ENCODE measurements around the gene YY1. TPM values are rescaled to one million over a fixed set of nuclear protein-coding genes. Genes with fewer than 3 reads are reported as not detected.
A peak's percentile ranks its signal among the peaks of the same experiment; 100 is the strongest.

Gene YY1
- total and polyA plus RNA-seq, 9 of the 15 experiments (the other 6 are each of a cell fraction or from before 2014, with no cell fraction given), result 20.8 to 74.2 (median 46.7) TPM

DNA sequence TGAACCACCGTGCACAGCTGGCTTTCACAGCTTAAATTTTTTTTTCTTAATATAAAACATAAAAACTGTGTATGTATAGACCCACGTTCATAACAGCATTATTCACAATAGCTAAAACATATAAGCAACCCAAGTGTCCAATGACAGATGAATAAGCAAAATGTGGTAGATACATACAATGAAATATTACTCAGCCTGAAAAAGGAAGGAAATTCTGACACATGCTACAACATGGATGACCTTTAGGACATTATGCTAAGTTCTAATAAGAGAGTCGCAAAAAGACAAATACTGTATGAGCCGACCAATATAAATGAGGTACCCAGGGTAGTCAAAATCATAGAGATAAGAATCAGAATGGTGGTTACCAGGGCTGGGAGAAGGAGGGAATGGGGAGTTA is 13.8 kb upstream of the YY1 start:
- DNase-seq (ENCODE audit: extremely low read depth in 1 of 4, low spot score in 3 of 4) (no peak), ATAC-seq (no peak), FAIRE-seq (no peak)
- H3K4me1 ChIP-seq (replicated peaks in 1 of 2; ENCODE audit: control insufficient read depth in 2 of 2, insufficient read depth in 2 of 2, low read length in 2 of 2), result peaks cover 33 to 41% of the 10 kb centered on the region in 2 experiments
- H3K4me2 ChIP-seq (ENCODE audit: insufficient read depth, low read length), result no peak overlapping the region
- peaks cover 36% of the 10 kb centered on the region; the same call in 2 of the 3 replicates for H3K79me2 ChIP-seq (ENCODE audit: control insufficient read depth, insufficient read depth, low read length)
- peak; percentile 52 for TF ChIP-seq ZNF146 (CRISPR knock-in tag; IDR thresholded peaks at IDR 0.05; ENCODE audit: unreplicated experiment)
- no peak for TF ChIP-seq SAFB (IDR thresholded peaks at IDR 0.05; ENCODE audit: borderline replicate concordance, low read depth, low read length)
- no peaks in the 10 kb centered on the region for H3K27me3 ChIP-seq (ENCODE audit: control insufficient read depth in 2 of 2, insufficient read depth in 2 of 2, low read length in 2 of 2)
- no TSS peak for BruUV-seq (replicated peaks)
- H3K9me1 ChIP-seq (ENCODE audit: control insufficient read depth, insufficient read depth, low read length), result no peaks in the 10 kb centered on the region
- H3K9ac ChIP-seq (ENCODE audit: insufficient read depth in 1 of 2, low read depth in 2 of 2, low read length in 2 of 2), result no peak overlapping the region
- H3K4me3 ChIP-seq, result no peak overlapping the region
- intact Hi-C loops (cut with micrococcal nuclease) (no loop called here), in situ Hi-C loops (cut with MboI) (no loop called here)
- H4K20me1 ChIP-seq (replicated peaks; ENCODE audit: control insufficient read depth, insufficient read depth, low read length), result no peaks in the 10 kb centered on the region
- 81% methylated on average over 4 of the region's 4 CpGs for WGBS (ENCODE audit: insufficient coverage, low coverage, missing lambda C conversion rate)
- no peak overlapping the region for H3K27ac ChIP-seq (ENCODE audit: extremely low read depth, low read depth, low read length)
- no peak overlapping the region for H2AFZ ChIP-seq (ENCODE audit: low read depth, low read length)
- ChIA-PET CTCF (ENCODE audit: low intra/inter-chr PET ratio) (no interaction called here), POLR2A (interaction anchor here (2.2 to 4.9 kb wide), 2 partner anchors 10 to 11 kb away, joined by 12 to 46 read pairs; no protein-coding TSS in a partner anchor)
- no peaks in the 10 kb centered on the region for H3K9me3 ChIP-seq (replicated peaks; ENCODE audit: control insufficient read depth, insufficient read depth, low read depth, low read length)
- no peaks in the 10 kb centered on the region; the same call in 2 of the 3 replicates for H3K36me3 ChIP-seq (ENCODE audit: control insufficient read depth, insufficient read depth, low read length)

DNA sequence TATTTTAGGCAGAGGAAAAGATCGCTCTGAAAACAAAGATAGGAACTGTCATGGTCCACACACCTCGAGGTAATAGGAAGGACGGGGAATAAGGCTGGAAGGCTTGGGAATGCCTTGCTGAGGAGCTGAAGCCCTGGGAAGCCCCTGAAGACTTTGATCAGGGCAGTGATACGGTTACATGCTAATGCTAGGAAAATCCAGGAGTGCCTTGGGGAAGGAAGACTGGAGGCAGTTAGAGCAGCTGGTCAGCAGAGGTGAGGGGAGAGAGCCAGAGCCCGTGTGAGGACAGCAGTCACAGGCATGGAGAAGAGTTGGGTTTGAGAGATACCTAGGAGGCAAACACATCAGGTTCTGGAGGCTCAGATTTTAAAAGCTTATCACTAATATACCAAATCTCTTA is 8.6 kb upstream of the YY1 start:
- POLR2A ChIA-PET, result no interaction called here
- H3K27me3 ChIP-seq (ENCODE audit: control insufficient read depth in 2 of 2, insufficient read depth in 2 of 2, low read length in 2 of 2), result no peaks in the 10 kb centered on the region
- H3K36me3 ChIP-seq (ENCODE audit: control insufficient read depth, insufficient read depth, low read length), result peaks cover 18% of the 10 kb centered on the region; the same call in 2 of the 3 replicates
- H3K9ac ChIP-seq (ENCODE audit: insufficient read depth in 1 of 2, low read depth in 2 of 2, low read length in 2 of 2), result no peak overlapping the region
- H2AFZ ChIP-seq (ENCODE audit: low read depth, low read length), result no peak overlapping the region
- no peaks in the 10 kb centered on the region for H4K20me1 ChIP-seq (replicated peaks; ENCODE audit: control insufficient read depth, insufficient read depth, low read length)
- in situ Hi-C loops (cut with MboI), result no loop called here
- intact Hi-C loops (cut with micrococcal nuclease), result no loop called here
- H3K4me1 ChIP-seq (replicated peaks in 1 of 2; ENCODE audit: control insufficient read depth in 2 of 2, insufficient read depth in 2 of 2, low read length in 2 of 2), result peaks cover 4 to 8% of the 10 kb centered on the region in 2 experiments; a peak in 3 of 5 replicates
- H3K4me3 ChIP-seq, result no peak overlapping the region
- no peaks in the 10 kb centered on the region for H3K9me1 ChIP-seq (ENCODE audit: control insufficient read depth, insufficient read depth, low read length)
- FAIRE-seq (no peak), ATAC-seq (no peak), DNase-seq (ENCODE audit: extremely low read depth in 1 of 4, low spot score in 3 of 4) (no peak)
- H3K4me2 ChIP-seq (ENCODE audit: insufficient read depth, low read length), result no peak overlapping the region
- H3K27ac ChIP-seq (ENCODE audit: extremely low read depth, low read depth, low read length), result no peak overlapping the region
- TF ChIP-seq, protein P1, sequence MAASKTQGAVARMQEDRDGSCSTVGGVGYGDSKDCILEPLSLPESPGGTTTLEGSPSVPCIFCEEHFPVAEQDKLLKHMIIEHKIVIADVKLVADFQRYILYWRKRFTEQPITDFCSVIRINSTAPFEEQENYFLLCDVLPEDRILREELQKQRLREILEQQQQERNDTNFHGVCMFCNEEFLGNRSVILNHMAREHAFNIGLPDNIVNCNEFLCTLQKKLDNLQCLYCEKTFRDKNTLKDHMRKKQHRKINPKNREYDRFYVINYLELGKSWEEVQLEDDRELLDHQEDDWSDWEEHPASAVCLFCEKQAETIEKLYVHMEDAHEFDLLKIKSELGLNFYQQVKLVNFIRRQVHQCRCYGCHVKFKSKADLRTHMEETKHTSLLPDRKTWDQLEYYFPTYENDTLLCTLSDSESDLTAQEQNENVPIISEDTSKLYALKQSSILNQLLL (CRISPR knock-in tag; IDR thresholded peaks at IDR 0.05; ENCODE audit: borderline replicate concordance), result no peak
- TF ChIP-seq NR2F6 (CRISPR knock-in tag; IDR thresholded peaks at IDR 0.05) (no peak), FOXA3 (CRISPR knock-in tag; conservative IDR thresholded peaks at IDR 0.05 in 1 of 2, IDR thresholded peaks at IDR 0.05 in 1 of 2) (no peak), ZSCAN29 (IDR thresholded peaks at IDR 0.05) (no peak), ZNF408 (CRISPR knock-in tag; IDR thresholded peaks at IDR 0.05; ENCODE audit: low read depth) (no peak), NR3C1 (CRISPR knock-in tag; IDR thresholded peaks at IDR 0.05) (no peak)
- TF ChIP-seq, protein P2, sequence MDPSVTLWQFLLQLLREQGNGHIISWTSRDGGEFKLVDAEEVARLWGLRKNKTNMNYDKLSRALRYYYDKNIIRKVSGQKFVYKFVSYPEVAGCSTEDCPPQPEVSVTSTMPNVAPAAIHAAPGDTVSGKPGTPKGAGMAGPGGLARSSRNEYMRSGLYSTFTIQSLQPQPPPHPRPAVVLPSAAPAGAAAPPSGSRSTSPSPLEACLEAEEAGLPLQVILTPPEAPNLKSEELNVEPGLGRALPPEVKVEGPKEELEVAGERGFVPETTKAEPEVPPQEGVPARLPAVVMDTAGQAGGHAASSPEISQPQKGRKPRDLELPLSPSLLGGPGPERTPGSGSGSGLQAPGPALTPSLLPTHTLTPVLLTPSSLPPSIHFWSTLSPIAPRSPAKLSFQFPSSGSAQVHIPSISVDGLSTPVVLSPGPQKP (CRISPR knock-in tag; IDR thresholded peaks at IDR 0.05), result no peak
- no TSS peak for BruUV-seq (replicated peaks)
- H3K79me2 ChIP-seq (ENCODE audit: control insufficient read depth, insufficient read depth, low read length), result peaks cover 33% of the 10 kb centered on the region
- H3K9me3 ChIP-seq (replicated peaks; ENCODE audit: control insufficient read depth, insufficient read depth, low read depth, low read length), result no peaks in the 10 kb centered on the region
- WGBS (ENCODE audit: insufficient coverage, low coverage, missing lambda C conversion rate), result 76% methylated on average over 4 of the region's 5 CpGs
- CTCF ChIA-PET (ENCODE audit: low intra/inter-chr PET ratio), result no interaction called here
